GM23338 (cell line): ENCODE results near the gene VTCN1.

ENCODE experiments used
- CTCF ChIP-seq, 2 experiments: fragments of 200-600 bp in 1 of 2; sonication (generic) in 1 of 2; conservative IDR thresholded peaks; 2 replicates each; pipeline versions ENCODE4 v1.5.1 to v1.6.1; 2016 to 2017; ENCODE audit warnings: antibody characterized with exemption in 2 of 2, low read depth in 2 of 2, mild to moderate bottlenecking in 2 of 2, moderate library complexity in 1 of 2
- ETS1 ChIP-seq: IDR thresholded peaks from 2 replicates; pipeline ENCODE4 v1.6.1; 2016; ENCODE audit warnings: antibody characterized with exemption
- JUNB ChIP-seq: IDR thresholded peaks from one replicate; pipeline ENCODE4 v1.6.1; 2016; ENCODE audit warnings: antibody characterized with exemption; ENCODE audit not compliant: unreplicated experiment
- POLR2AphosphoS5 ChIP-seq: IDR thresholded peaks from 2 replicates; pipeline ENCODE4 v1.6.1; 2016; ENCODE audit warnings: antibody characterized with exemption, low read depth
- REST ChIP-seq: IDR thresholded peaks from one replicate; pipeline ENCODE4 v1.6.1; 2018; ENCODE audit warnings: antibody characterized with exemption; ENCODE audit not compliant: unreplicated experiment

GRCh38 chr1:117201808-117202207 is 8.9 kb downstream of the VTCN1 start:
- TF ChIP-seq CTCF (conservative IDR thresholded peaks at IDR 0.05; ENCODE audit: low read depth in 2 of 2) = no peak
- no peak for TF ChIP-seq POLR2AphosphoS5
- no peak for TF ChIP-seq REST
- TF ChIP-seq ETS1 = no peak
- TF ChIP-seq JUNB = no peak
